H1 (cell line): ENCODE results near the gene FSTL4. TPM values are rescaled to one million over a fixed set of nuclear protein-coding genes. Genes with fewer than 3 reads are reported as not detected.

Source experiments
- RBBP5 ChIP-seq: IDR thresholded peaks from 2 replicates; pipeline ENCODE4 v1.7.1; 2012; ENCODE audit warnings: low read depth, mild to moderate bottlenecking, inconsistent platforms, low read length, moderate library complexity, borderline replicate concordance
- polyA plus RNA-seq, 7 experiments: library from polyadenylated mRNA; depleted of rRNA in 3 of 7; stranded (reverse) in 5 of 7; unstranded in 2 of 7; fragments of >200 nt in 5 of 7; fragments of 200-250 nt in 2 of 7; gene quantifications; 1 replicate in 5 of 7; 2 replicates in 1 of 7; 4 replicates in 1 of 7; pipeline versions ENCODE4 v1.2.1 to v1.2.3, GENCODE V29; 2011 to 2013; ENCODE audit warnings: missing spikeins in 2 of 7, mixed read lengths in 2 of 7
- total RNA-seq: library from RNA; stranded (reverse); fragmentation: NEBNext Ultra II Directional; extraction: Animal tissue kit (Norgen Biotek cat#: 25700); gene quantifications from 2 replicates; pipeline ENCODE4 v1.2.1, GENCODE V29; 2021

FSTL4 gene
- total and polyA plus RNA-seq, 2 of the 8 experiments (the other 6 are each of a cell fraction or from before 2014, with no cell fraction given), result 3.1 to 4.1 TPM

DNA sequence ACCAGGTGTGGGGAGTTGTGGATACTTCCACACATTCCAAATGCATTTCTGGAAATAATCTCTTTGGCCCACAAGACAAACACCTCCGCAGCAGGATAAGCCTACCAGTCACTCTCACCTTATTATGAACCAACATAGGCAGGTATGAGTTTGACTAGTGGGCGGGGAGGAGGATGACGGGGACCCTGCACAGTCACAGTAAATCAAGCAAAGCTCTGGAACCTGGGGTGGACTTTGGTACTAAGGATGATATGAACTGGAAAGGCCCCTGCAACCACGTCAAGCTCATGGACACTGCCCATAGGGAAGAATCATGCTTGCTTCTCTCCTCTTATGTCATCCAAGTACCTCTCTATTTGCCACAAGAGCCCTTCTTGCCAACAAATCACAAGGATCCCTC, 301.2 kb downstream of the FSTL4 start (continued):
- no peak for TF ChIP-seq RBBP5
- TF ChIP-seq, all 59 proteins: peak for 0
